HG03045 (cell line): Measurements from ENCODE around the gene TBRG4.
A peak's percentile ranks its signal among the peaks of the same experiment; 100 is the strongest.
"Not testable (repeated sequence)": the region's sequence is repeated elsewhere in the genome, so short reads cannot be mapped to it uniquely, and the experiment has no call there.

ENCODE experiments used
- ATAC-seq: cut with Tn5 transposase; IDR thresholded peaks from one replicate; pipeline ENCODE4 v1.9.1; 2021; ENCODE audit warnings: mild to moderate bottlenecking, moderate library complexity; ENCODE audit not compliant: unreplicated experiment

TBRG4 gene

GRCh38 chr7:45111298-45112223 lies at the start of gene TBRG4:
TSS of gene TBRG4 (minus strand) at chr7:45111697. CDS start at chr7:45109237, 2,460 bp downstream.
- ATAC-seq, result peak; percentile 92

GRCh38 chr7:45161138-45161537 lies 49.6 kb upstream of the TBRG4 start:
- ATAC-seq, result no peak

GRCh38 chr7:45160417-45160881 lies 49.0 kb upstream of the TBRG4 start:
- ATAC-seq, result no peak

- no peak for ATAC-seq
Observed at GRCh38 chr7:45159296-45159695, 47.8 kb upstream of the TBRG4 start.

GRCh38 chr7:45158471-45158870 lies 47.0 kb upstream of the TBRG4 start:
- no peak for ATAC-seq

- no peak for ATAC-seq
Observed at GRCh38 chr7:45157653-45158401, 46.3 kb upstream of the TBRG4 start, which contains the start of gene RAMP3. TSS of gene RAMP3 (plus strand) at chr7:45157791. CDS start at chr7:45157829, 38 bp downstream.

- ATAC-seq, result no peak
Observed at GRCh38 chr7:45157286-45157652, 45.8 kb upstream of the TBRG4 start.

- ATAC-seq, result no peak
Observed at GRCh38 chr7:45156516-45157272, 45.2 kb upstream of the TBRG4 start.

GRCh38 chr7:45155941-45156340 lies 44.4 kb upstream of the TBRG4 start:
- ATAC-seq, result no peak

GRCh38 chr7:45155357-45155900 lies 43.9 kb upstream of the TBRG4 start:
- no peak for ATAC-seq

GRCh38 chr7:45153861-45154260 lies 42.4 kb upstream of the TBRG4 start:
- ATAC-seq, result not testable (repeated sequence)

GRCh38 chr7:45153233-45153632 lies 41.7 kb upstream of the TBRG4 start:
- ATAC-seq, result no peak

- ATAC-seq, result no peak
Observed at GRCh38 chr7:45151967-45152366, 40.5 kb upstream of the TBRG4 start.

- ATAC-seq, result no peak
Observed at GRCh38 chr7:45151131-45151684, 39.7 kb upstream of the TBRG4 start.

- no peak for ATAC-seq
Observed at GRCh38 chr7:45150199-45150598, 38.7 kb upstream of the TBRG4 start.

- ATAC-seq, result no peak
Observed at GRCh38 chr7:45149606-45150005, 38.1 kb upstream of the TBRG4 start.

- ATAC-seq, result no peak
Observed at GRCh38 chr7:45148653-45148973, 37.1 kb upstream of the TBRG4 start.

GRCh38 chr7:45147858-45148652 lies 36.6 kb upstream of the TBRG4 start:
- ATAC-seq, result no peak

GRCh38 chr7:45146531-45147379 lies 35.3 kb upstream of the TBRG4 start:
- no peak for ATAC-seq
